ENCODE data around the gene GGT5. TPM values are rescaled to one million over a fixed set of nuclear protein-coding genes. Genes with fewer than 3 reads are reported as not detected.

Gene GGT5
- total and polyA plus RNA-seq, 2 of the 13 experiments (the other 11 are each of a cell fraction or from before 2014, with no cell fraction given), result 0.69 to 3.1 TPM

DNA sequence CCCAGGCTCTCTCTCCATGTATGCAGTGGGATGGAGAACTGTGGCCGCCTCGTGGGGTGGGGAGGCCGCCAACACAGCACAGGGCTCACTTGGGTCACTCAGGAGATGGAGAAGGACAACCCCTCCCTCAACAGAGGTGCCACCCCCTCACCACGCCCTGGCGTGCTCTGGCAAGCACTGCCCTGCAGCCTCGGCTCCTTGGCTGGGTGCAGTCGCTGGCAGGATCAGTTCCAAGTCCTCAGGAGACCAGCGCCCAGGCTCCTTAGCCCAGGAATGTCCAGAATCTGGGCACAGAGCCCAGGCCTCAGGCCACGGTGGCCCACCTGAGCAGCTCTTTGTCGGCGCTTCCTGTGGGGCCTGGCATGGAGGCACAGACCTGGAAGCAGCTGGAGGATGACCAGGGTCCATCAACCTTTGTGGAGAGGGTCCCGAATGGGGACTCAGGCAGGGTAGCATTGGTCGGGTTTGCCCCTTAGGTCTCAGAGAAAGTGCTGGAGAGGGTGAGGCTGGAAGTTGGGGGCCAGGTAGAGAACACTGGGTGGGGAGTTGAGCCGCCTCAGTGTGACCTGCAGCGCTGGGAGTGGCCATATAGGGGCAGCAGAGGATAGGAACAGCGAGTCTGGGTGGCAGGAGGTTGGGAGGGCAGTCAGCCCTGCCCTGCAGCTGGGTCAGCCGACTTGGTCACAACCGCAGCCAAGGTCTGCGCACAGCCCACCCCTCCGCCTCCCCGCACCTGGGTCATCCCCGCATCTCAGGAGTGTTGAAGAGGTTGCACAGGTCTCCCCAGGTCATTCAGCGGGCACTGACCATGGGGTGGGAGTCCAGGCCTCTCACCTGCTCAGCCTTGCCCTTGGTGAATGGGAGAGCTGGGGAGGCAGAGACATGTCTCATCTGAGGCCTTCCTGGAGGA is 55.4 kb downstream of the GGT5 start:
- no peaks in the 10 kb centered on the region for H3K27me3 ChIP-seq (ENCODE audit: control insufficient read depth in 1 of 2, insufficient read depth in 2 of 2, low read length in 2 of 2)
- no peaks in the 10 kb centered on the region for H4K20me1 ChIP-seq (ENCODE audit: insufficient read depth, low read length)
- DNase-seq (ENCODE audit: low spot score) (peak; percentile 52), ATAC-seq (peak; percentile 82), FAIRE-seq (peak; percentile 80)
- peaks cover 26% of the 10 kb centered on the region for H3K4me1 ChIP-seq (ENCODE audit: insufficient read depth, low read length)
- peak overlapping the region in 1 of 3 experiments; percentile 30; a peak in 1 of 6 replicates for H3K4me3 ChIP-seq (replicated peaks in 1 of 3; ENCODE audit: insufficient read depth in 1 of 3, low read depth in 2 of 3, low read length in 3 of 3)
- POLR2A ChIA-PET, result interaction anchor here (1.2 to 1.3 kb wide), 2 partner anchors 8 to 58 kb away, joined by 4 to 6 read pairs; partner anchors contain the start of gene SUSD2
- no peak overlapping the region for H2AFZ ChIP-seq (ENCODE audit: low read length)
- H3K79me2 ChIP-seq (ENCODE audit: insufficient read depth, low read length), result no peaks in the 10 kb centered on the region
- no peaks in the 10 kb centered on the region for H3K9me3 ChIP-seq (ENCODE audit: low read length)
- intact Hi-C loops (cut with micrococcal nuclease; ENCODE audit: unreplicated experiment) (loop anchor here (1.0 kb wide), 2 partner anchors 42 to 58 kb away; no protein-coding TSS in a partner anchor), in situ Hi-C loops (cut with HindIII; ENCODE audit: extremely low pct_ligation_motif_present, low pct_unique_long_range_greater_than_20kb) (loop anchor here (5.0 kb wide), 1 partner anchor 58 kb away; the partner anchor contains the start of gene GGT5)
- 25% methylated on average over 4 of the region's 23 CpGs for WGBS (ENCODE audit: low lambda C conversion rate)
- no TSS peak for BruUV-seq (replicated peaks)
- H3K36me3 ChIP-seq (replicated peaks in 1 of 2; ENCODE audit: control insufficient read depth in 1 of 2, insufficient read depth in 2 of 2, low read length in 2 of 2), result no peaks in the 10 kb centered on the region
- no peak overlapping the region for H3K27ac ChIP-seq (ENCODE audit: extremely low read length, insufficient read depth, low read length)
- H3K9ac ChIP-seq (ENCODE audit: insufficient read depth, low read depth, low read length), result no peak overlapping the region
- CTCF ChIA-PET (ENCODE audit: low intra/inter-chr PET ratio, low total read pairs), result interaction anchor here (1.7 to 3.5 kb wide), 3 partner anchors 41 to 70 kb away, joined by 9 to 61 read pairs (median 33); no protein-coding TSS in a partner anchor
- peak overlapping the region; percentile 64 for H3K4me2 ChIP-seq (ENCODE audit: low read depth, low read length)
- TF ChIP-seq TEAD3 (CRISPR knock-in tag; optimal IDR thresholded peaks at IDR 0.05; ENCODE audit: borderline replicate concordance) (no peak), ZNF367 (CRISPR knock-in tag; IDR thresholded peaks at IDR 0.05; ENCODE audit: borderline replicate concordance) (no peak), ZNF552 (CRISPR knock-in tag; IDR thresholded peaks at IDR 0.05; ENCODE audit: borderline replicate concordance) (no peak), AGO1 (IDR thresholded peaks at IDR 0.05; ENCODE audit: low read depth, low read length, poor library complexity, severe bottlenecking) (no peak), ZNF225 (CRISPR knock-in tag; IDR thresholded peaks at IDR 0.05) (no peak; the same call in 1 of the 2 replicates), HOXA7 (CRISPR knock-in tag; IDR thresholded peaks at IDR 0.05) (no peak), ARID2 (CRISPR knock-in tag; IDR thresholded peaks at IDR 0.05; ENCODE audit: borderline replicate concordance) (no peak)
- TF ChIP-seq, protein P1, sequence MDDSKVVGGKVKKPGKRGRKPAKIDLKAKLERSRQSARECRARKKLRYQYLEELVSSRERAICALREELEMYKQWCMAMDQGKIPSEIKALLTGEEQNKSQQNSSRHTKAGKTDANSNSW (CRISPR knock-in tag; IDR thresholded peaks at IDR 0.05; ENCODE audit: borderline replicate concordance), result no peak
- TF ChIP-seq, protein P2, sequence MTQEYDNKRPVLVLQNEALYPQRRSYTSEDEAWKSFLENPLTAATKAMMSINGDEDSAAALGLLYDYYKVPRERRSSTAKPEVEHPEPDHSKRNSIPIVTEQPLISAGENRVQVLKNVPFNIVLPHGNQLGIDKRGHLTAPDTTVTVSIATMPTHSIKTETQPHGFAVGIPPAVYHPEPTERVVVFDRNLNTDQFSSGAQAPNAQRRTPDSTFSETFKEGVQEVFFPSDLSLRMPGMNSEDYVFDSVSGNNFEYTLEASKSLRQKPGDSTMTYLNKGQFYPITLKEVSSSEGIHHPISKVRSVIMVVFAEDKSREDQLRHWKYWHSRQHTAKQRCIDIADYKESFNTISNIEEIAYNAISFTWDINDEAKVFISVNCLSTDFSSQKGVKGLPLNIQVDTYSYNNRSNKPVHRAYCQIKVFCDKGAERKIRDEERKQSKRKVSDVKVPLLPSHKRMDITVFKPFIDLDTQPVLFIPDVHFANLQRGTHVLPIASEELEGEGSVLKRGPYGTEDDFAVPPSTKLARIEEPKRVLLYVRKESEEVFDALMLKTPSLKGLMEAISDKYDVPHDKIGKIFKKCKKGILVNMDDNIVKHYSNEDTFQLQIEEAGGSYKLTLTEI (CRISPR knock-in tag; conservative IDR thresholded peaks at IDR 0.05), result no peak
- TF ChIP-seq, protein P3, sequence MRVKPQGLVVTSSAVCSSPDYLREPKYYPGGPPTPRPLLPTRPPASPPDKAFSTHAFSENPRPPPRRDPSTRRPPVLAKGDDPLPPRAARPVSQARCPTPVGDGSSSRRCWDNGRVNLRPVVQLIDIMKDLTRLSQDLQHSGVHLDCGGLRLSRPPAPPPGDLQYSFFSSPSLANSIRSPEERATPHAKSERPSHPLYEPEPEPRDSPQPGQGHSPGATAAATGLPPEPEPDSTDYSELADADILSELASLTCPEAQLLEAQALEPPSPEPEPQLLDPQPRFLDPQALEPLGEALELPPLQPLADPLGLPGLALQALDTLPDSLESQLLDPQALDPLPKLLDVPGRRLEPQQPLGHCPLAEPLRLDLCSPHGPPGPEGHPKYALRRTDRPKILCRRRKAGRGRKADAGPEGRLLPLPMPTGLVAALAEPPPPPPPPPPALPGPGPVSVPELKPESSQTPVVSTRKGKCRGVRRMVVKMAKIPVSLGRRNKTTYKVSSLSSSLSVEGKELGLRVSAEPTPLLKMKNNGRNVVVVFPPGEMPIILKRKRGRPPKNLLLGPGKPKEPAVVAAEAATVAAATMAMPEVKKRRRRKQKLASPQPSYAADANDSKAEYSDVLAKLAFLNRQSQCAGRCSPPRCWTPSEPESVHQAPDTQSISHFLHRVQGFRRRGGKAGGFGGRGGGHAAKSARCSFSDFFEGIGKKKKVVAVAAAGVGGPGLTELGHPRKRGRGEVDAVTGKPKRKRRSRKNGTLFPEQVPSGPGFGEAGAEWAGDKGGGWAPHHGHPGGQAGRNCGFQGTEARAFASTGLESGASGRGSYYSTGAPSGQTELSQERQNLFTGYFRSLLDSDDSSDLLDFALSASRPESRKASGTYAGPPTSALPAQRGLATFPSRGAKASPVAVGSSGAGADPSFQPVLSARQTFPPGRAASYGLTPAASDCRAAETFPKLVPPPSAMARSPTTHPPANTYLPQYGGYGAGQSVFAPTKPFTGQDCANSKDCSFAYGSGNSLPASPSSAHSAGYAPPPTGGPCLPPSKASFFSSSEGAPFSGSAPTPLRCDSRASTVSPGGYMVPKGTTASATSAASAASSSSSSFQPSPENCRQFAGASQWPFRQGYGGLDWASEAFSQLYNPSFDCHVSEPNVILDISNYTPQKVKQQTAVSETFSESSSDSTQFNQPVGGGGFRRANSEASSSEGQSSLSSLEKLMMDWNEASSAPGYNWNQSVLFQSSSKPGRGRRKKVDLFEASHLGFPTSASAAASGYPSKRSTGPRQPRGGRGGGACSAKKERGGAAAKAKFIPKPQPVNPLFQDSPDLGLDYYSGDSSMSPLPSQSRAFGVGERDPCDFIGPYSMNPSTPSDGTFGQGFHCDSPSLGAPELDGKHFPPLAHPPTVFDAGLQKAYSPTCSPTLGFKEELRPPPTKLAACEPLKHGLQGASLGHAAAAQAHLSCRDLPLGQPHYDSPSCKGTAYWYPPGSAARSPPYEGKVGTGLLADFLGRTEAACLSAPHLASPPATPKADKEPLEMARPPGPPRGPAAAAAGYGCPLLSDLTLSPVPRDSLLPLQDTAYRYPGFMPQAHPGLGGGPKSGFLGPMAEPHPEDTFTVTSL (CRISPR knock-in tag; IDR thresholded peaks at IDR 0.05; ENCODE audit: borderline replicate concordance), result no peak
- TF ChIP-seq, protein P4, sequence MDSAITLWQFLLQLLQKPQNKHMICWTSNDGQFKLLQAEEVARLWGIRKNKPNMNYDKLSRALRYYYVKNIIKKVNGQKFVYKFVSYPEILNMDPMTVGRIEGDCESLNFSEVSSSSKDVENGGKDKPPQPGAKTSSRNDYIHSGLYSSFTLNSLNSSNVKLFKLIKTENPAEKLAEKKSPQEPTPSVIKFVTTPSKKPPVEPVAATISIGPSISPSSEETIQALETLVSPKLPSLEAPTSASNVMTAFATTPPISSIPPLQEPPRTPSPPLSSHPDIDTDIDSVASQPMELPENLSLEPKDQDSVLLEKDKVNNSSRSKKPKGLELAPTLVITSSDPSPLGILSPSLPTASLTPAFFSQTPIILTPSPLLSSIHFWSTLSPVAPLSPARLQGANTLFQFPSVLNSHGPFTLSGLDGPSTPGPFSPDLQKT (CRISPR knock-in tag; IDR thresholded peaks at IDR 0.05; ENCODE audit: borderline replicate concordance), result no peak

Measured in HepG2 (cell line).